Smooth muscle cell (in vitro differentiated cells): Measurements from ENCODE around the gene GAS7. TPM values are rescaled to one million over a fixed set of nuclear protein-coding genes. Genes with fewer than 3 reads are reported as not detected.

Experiments used
- DNase-seq: peaks from one replicate; lab custom pipeline; 2025; ENCODE audit not compliant: unreplicated experiment; lab: John Stamatoyannopoulos, UW
- H2AFZ ChIP-seq: fragments of 200-600 bp; sonication (generic); 2 replicates; pipeline ENCODE4 v1.6.0; 2016; ENCODE audit warnings: antibody characterized with exemption, low read depth, mild to moderate bottlenecking
- H3F3A ChIP-seq: fragments of 200-600 bp; sonication (generic); 2 replicates; pipeline ENCODE4 v1.6.0; 2017; ENCODE audit warnings: antibody characterized with exemption, low read depth
- H3K27ac ChIP-seq: fragments of 200-600 bp; sonication (generic); 2 replicates; pipeline ENCODE4 v1.5.1; 2016; ENCODE audit warnings: low read depth, mild to moderate bottlenecking
- H3K27me3 ChIP-seq: fragments of 200-600 bp; sonication (generic); 2 replicates; pipeline ENCODE4 v1.6.1; 2016; ENCODE audit warnings: low read depth, mild to moderate bottlenecking
- H3K36me3 ChIP-seq: fragments of 200-600 bp; sonication (generic); 2 replicates; pipeline ENCODE4 v1.5.1; 2016; ENCODE audit warnings: low read depth
- H3K4me1 ChIP-seq: fragments of 200-600 bp; sonication (generic); 2 replicates; pipeline ENCODE4 v1.5.1; 2016; ENCODE audit warnings: low read depth
- H3K4me2 ChIP-seq: fragments of 200-600 bp; sonication (generic); 2 replicates; pipeline ENCODE4 v1.6.0; 2016; ENCODE audit warnings: mild to moderate bottlenecking
- H3K4me3 ChIP-seq: fragments of 200-600 bp; sonication (generic); 2 replicates; pipeline ENCODE4 v1.5.1; 2016; ENCODE audit warnings: mild to moderate bottlenecking
- H3K79me2 ChIP-seq: fragments of 200-600 bp; sonication (generic); 2 replicates; pipeline ENCODE4 v1.6.0; 2016; ENCODE audit warnings: low read depth, mild to moderate bottlenecking
- H3K9ac ChIP-seq: fragments of 200-600 bp; sonication (generic); 2 replicates; pipeline ENCODE4 v1.6.0; 2016; ENCODE audit warnings: low read depth
- H3K9me3 ChIP-seq: fragments of 200-600 bp; sonication (generic); replicated peaks from 2 replicates; pipeline ENCODE4 v1.5.1; 2016; ENCODE audit warnings: low read depth
- H4K20me1 ChIP-seq: fragments of 200-600 bp; sonication (generic); 2 replicates; pipeline ENCODE4 v1.6.0; 2016; ENCODE audit warnings: low read depth
- CTCF ChIP-seq: fragments of 200-600 bp; sonication (generic); IDR thresholded peaks from 2 replicates; pipeline ENCODE4 v1.5.1; 2017; ENCODE audit warnings: borderline replicate concordance, mild to moderate bottlenecking, antibody characterized with exemption; ENCODE audit not compliant: insufficient read depth, poor library complexity, severe bottlenecking
- WGBS: methylation state at CpG from one replicate; pipeline ENCODE4 v1.1.7; 2016; ENCODE audit warnings: low lambda C conversion rate; 5-methylcytosine and 5-hydroxymethylcytosine counted together
- polyA plus RNA-seq: library from polyadenylated mRNA; unstranded; fragments of >200 nt; fragmentation: Nextera tagmentation; extraction: Ambion mirVana; gene quantifications from 2 replicates; pipeline ENCODE4 v1.2.1, GENCODE V29; 2016
- total RNA-seq: library from RNA; depleted of rRNA; stranded (reverse); fragments of >200 nt; gene quantifications from 2 replicates; pipeline ENCODE4 v1.2.3, GENCODE V29; 2014

GAS7 gene
- total and polyA plus RNA-seq, 2 experiments from 2014 or later, result 86.8 to 103 TPM

DNA sequence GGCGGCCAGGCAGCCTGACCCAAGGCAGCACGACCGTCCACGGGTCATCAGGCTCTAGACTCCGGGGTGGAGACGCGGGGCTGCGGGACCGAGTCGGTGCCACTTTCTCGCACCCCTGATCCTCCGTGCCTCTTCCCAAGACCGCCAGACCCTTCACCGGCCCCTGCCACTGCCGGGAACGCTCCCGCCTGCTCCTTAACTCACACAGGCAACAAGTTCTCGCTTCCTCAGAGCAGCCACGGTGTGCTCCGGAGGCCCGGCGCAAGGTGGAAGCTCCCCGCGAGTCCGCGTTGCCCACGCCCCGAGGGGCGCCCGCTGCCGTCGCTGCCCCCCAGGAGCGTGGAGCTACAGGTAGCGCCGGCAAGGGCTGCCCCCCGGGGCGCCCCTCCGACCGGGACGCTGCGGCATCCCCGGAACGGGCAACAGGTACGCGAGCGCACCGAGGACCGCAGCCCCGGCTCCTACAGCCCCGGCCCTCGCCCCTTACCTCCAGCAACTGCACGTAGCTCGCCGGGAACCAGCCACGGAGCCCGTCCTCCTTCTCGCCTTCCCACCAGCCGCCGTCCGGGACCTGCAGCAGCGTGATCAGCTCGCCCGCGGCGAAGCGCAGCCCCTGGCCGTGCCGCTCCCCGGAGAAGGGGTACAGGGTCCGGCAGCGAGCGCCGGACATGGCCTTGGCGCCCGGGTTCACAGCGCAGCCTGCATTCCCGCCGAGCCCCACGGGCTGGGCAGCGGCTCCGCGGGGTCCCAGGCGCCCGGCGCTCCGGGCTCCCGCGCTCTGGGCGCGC lies 491 bp downstream of the GAS7 start:
- Histone ChIP-seq H3K79me2 (peaks cover 57% of the 10 kb centered on the region), H3K27me3 (no peaks in the 10 kb centered on the region), H3K4me1 (peaks cover 3% of the 10 kb centered on the region), H3F3A (peaks cover 31% of the 10 kb centered on the region), H2AFZ (peak overlapping the region; percentile 7), H3K36me3 (no peaks in the 10 kb centered on the region), H4K20me1 (peaks cover 37% of the 10 kb centered on the region), H3K4me2 (peak overlapping the region; percentile 86), H3K9ac (peak overlapping the region; percentile 76), H3K9me3 (no peaks in the 10 kb centered on the region), H3K4me3 (peak overlapping the region; percentile 93), H3K27ac (peak overlapping the region; percentile 59)
- TF ChIP-seq CTCF, result no peak
- WGBS, result 2% methylated on average over 87 of the region's 90 CpGs
- no peak for DNase-seq

- no peak overlapping the region for H2AFZ ChIP-seq
- no peak for DNase-seq
- peak overlapping the region; percentile 76 for H3K9ac ChIP-seq
- H3K4me3 ChIP-seq, result peak overlapping the region; percentile 93
- 8% methylated on average over 11 of the region's 11 CpGs for WGBS
- H3K79me2 ChIP-seq, result peaks cover 63% of the 10 kb centered on the region
- peak overlapping the region; percentile 86 for H3K4me2 ChIP-seq
- peaks cover 42% of the 10 kb centered on the region for H4K20me1 ChIP-seq
- H3K9me3 ChIP-seq, result no peaks in the 10 kb centered on the region
- no peaks in the 10 kb centered on the region for H3K27me3 ChIP-seq
- no peaks in the 10 kb centered on the region for H3K36me3 ChIP-seq
- H3K4me1 ChIP-seq, result peaks cover 7% of the 10 kb centered on the region
- H3F3A ChIP-seq, result peaks cover 36% of the 10 kb centered on the region
- TF ChIP-seq CTCF, result no peak
- H3K27ac ChIP-seq, result peak overlapping the region; percentile 59
Measured at GRCh38 chr17:10197362-10197720, 1.1 kb downstream of the GAS7 start.

DNA sequence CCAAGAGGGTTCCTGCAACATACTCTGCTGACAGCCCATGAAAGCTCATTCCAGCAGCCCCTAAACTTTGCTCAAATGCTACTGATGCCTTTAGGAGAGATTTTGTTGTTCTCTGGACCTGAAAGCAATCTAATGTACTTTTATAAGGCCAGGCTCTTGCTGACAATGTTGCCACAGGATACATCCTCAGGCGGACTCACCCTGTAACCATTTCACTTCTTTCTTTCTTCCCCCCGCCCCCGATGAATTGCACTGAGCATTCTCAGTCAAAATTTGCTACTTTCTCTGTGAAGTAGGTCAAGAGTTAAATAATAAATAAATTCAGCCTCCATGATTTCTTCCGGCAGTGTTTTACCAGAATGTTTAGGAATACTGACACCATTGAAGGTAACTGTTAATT lies 1.5 kb downstream of the GAS7 start:
- H3K4me2 ChIP-seq, result peak overlapping the region; percentile 86
- peaks cover 67% of the 10 kb centered on the region for H3K79me2 ChIP-seq
- no peak overlapping the region for H2AFZ ChIP-seq
- no peaks in the 10 kb centered on the region for H3K27me3 ChIP-seq
- peak overlapping the region; percentile 59 for H3K27ac ChIP-seq
- H3K4me1 ChIP-seq, result peaks cover 11% of the 10 kb centered on the region
- no peak for DNase-seq
- no peak for TF ChIP-seq CTCF
- H3K9me3 ChIP-seq, result no peaks in the 10 kb centered on the region
- H3K36me3 ChIP-seq, result no peaks in the 10 kb centered on the region
- peaks cover 40% of the 10 kb centered on the region for H3F3A ChIP-seq
- peaks cover 46% of the 10 kb centered on the region for H4K20me1 ChIP-seq
- 38% methylated on average over 4 of the region's 4 CpGs for WGBS
- H3K4me3 ChIP-seq, result peak overlapping the region; percentile 93
- H3K9ac ChIP-seq, result peak overlapping the region; percentile 76
